GDM1 (cell line): ENCODE results near the gene CCNJL.
"Not testable (repeated sequence)": the region's sequence is repeated elsewhere in the genome, so short reads cannot be mapped to it uniquely, and the experiment has no call there.

ENCODE experiments used
- DNase-seq: peaks from one replicate; lab custom pipeline; 2025; lab: John Stamatoyannopoulos, UW

CCNJL gene

GRCh38 chr5:160260881-160261815 is 51.2 kb downstream of the CCNJL start:
- DNase-seq: peak; percentile 64

- DNase-seq: no peak
Observed at GRCh38 chr5:160260006-160260775, 52.2 kb downstream of the CCNJL start.

DNA sequence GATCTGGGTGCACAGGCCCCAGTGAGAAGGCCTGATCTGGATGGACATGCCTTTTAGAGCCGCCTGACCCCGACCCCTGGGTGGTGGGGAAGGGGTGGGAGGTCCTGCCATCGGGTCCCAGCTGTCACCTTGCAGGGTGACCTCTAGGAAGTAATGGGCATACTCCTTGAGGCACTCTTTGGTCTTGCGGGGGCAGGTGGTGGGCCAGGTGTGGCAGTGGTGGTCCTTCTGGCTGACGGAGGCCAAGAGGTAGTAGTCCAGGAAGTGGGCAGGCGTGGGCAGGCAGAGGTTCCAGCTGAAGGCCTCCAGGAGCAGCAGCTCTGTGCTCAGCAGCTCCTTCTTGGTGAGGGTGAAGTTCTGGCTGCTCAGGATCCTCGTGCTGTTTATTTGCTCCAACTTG is 53.0 kb downstream of the CCNJL start:
- no peak for DNase-seq

- DNase-seq: no peak
Observed at GRCh38 chr5:160254706-160255105, 57.7 kb downstream of the CCNJL start.

GRCh38 chr5:160253441-160253840 is 58.9 kb downstream of the CCNJL start:
- DNase-seq: no peak

DNA sequence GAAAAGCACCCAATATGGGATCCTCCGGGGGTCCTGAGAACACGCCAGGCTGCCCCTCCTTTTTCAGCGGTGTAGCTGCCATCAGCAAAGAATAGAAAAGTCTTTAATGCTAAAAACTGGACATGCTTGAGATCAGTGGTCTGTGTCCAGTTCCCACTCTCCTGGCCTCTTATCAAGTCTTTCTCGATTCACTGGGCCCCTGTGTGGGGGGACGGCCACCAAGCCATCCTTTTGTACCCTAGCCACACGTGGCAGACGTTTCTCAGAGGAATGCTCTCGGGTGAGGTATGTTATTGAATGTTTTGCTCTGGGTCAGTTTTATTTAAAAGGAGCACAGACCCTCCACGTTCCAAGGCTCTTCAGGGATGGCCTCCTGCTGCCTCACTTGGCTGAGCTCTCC is 59.4 kb downstream of the CCNJL start:
- no peak for DNase-seq

GRCh38 chr5:160251406-160252155 is 60.8 kb downstream of the CCNJL start:
- no peak for DNase-seq

GRCh38 chr5:160250826-160251225 is 61.5 kb downstream of the CCNJL start:
- DNase-seq: no peak

- no peak for DNase-seq
Observed at GRCh38 chr5:160250226-160250625, 62.1 kb downstream of the CCNJL start.

DNA sequence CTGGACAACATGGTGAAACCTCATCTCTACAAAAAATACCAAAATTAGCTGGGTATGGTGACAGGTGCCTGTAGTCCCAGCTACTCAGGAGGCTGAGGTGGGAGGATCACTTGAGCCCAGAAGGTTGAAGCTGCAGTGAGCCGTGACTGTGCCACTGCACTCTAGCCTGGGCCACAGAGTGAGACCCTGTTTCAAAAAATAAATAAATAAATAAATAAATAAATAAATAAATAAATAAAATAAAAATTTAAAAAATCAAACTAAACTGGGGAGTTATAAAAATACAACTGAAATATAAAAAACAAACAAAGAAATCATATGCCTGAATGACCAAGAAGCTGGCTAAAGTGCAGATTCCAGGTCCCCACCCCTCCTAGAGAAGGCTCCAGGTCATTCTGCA is 62.8 kb downstream of the CCNJL start:
- not testable (repeated sequence) for DNase-seq

DNA sequence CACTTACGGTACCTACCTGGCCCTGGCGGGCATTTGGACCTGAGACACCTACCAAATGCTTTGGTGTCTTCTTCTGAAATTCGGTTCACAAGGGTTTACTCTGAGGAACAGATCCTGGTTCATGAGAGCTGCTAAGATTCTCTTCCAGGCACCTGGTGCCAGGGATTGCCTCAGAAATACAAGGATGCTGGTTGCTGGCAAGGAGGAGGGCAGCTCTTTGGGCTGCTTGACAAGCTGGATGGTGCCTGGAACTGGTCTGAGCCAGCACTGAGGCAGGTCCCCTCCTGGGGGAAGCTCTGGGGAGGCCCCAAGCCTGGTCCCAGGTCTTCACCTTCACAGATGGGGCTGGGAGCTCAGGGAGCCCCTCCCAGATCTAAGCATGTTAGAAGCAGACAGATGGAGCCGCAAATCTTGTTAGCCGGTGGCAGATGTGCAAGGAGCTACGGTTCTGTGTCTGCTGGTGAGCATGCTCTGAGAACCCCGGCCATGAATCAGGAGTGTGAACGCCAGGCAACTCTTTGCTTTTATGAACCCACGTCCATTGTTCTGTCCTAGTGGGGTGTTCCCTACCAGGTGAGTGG is 66.8 kb downstream of the CCNJL start:
- DNase-seq: no peak

GRCh38 chr5:160242145-160242544 is 70.2 kb downstream of the CCNJL start:
- DNase-seq: no peak

DNA sequence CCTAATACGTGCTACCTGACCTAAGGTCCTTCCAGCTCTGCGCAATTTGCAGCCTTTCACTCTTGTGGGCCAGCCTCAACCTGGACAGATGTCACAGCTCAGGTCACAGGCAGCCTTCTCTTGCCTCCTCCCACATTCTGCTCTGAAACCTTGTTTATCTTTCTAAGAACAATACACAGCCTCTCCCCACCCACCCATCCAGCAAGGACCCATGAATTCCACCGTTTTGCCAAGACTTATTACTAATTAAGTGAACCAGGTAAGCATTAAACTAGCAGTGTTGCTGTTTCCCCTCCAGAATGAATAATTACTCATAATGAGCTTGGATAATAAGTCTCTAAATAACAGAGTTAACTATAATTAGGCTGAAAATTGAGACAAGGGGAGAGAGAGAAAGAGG is 72.0 kb downstream of the CCNJL start:
- no peak for DNase-seq

DNA sequence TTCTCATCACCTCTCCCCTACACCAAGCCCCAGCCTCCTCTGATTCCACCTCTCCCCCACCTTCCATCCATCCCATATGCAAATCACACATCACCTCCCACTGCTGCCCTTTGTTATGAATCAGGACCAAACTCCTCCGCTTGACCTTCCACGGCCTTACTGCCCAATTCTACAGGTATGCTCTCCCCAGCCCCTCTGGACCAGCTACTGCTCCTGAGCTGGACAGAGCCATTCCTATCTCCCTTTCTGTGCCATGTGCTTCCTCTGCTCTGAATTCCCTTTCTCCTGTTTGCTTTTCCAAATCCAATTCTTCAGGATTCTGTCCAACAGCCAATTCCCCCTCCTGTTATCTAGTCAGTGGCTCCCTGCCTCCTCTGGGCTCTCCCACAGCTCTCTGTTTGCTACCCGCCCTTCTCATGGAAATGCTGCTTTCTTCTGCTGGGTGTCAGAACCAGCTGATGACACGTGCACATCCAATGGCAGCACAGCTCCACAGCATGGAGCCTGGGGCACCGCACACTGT is 74.7 kb downstream of the CCNJL start:
- DNase-seq: no peak

GRCh38 chr5:160235731-160236130 is 76.6 kb downstream of the CCNJL start:
- DNase-seq: no peak

- DNase-seq: no peak
Observed at GRCh38 chr5:160233215-160233614, 79.1 kb downstream of the CCNJL start.

DNA sequence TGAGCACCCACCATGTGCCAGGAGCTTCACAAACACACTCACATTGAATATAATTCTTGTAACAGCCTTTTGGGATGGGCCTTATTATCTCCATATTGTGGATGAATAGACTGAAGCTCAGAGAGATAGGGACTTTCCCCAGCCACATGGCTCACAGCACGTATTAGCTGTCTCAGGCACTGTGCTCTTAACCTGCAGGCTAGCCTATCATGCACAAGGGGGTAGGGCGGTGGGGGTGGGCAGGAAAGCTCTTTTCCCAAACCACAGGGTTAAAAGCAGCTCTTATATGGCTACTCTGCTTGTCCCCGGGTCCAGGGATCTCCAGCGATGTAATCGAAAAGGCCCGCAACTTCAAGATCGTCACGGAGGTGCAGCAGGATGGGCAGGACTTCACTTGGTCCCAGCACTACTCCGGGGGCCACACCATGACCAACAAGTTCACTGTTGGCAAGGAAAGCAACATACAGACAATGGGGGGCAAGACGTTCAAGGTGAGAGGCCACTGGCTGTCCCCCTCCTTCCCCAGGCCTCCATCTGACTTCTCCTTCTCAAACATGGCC is 80.5 kb downstream of the CCNJL start:
- no peak for DNase-seq

GRCh38 chr5:160230686-160231527 is 81.5 kb downstream of the CCNJL start:
- no peak for DNase-seq

- no peak for DNase-seq
Observed at GRCh38 chr5:160229190-160229742, 83.1 kb downstream of the CCNJL start, which contains the start of gene FABP6. TSS of gene FABP6 (plus strand) at chr5:160229506. CDS start at chr5:160229558, 52 bp downstream.

DNA sequence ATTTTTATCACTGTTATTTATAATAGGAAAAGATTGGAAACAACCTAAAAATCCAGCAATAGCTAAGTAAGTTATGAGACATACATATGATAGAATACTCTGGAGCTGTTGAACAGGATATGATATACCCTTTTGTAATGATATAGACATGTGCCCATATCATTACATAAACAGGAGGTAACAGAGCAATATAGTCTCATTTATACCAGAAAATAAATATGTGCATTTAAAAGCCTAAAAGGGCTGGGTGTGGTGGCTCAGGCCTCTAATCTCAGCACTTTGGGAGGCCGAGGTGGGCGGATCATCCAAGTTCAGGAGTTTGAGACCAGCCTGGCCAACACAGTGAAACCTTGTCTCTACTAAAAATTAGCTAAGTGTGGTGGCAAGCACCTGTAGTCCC is 85.4 kb downstream of the CCNJL start:
- no peak for DNase-seq
